Retinal pigment epithelial cell (primary cell): ENCODE data around the gene PNPLA8.
"Not testable (repeated sequence)": the region's sequence is repeated elsewhere in the genome, so short reads cannot be mapped to it uniquely, and the experiment has no call there.

Experiments used
- DNase-seq: peaks from one replicate; pipeline ENCODE4 v3.0.0-alpha.2; 2010; ENCODE audit warnings: low read depth
- H3K4me3 ChIP-seq: 2 replicates; pipeline ENCODE4 v1.5.1; 2011; ENCODE audit warnings: mild to moderate bottlenecking, low read length, control low read depth, moderate library complexity
- CTCF ChIP-seq: conservative IDR thresholded peaks from 2 replicates; pipeline ENCODE4 v1.5.1; 2011; ENCODE audit warnings: low read depth, low read length, control low read depth, inconsistent platforms

The PNPLA8 gene

GRCh38 chr7:108541478-108541877 is 15.5 kb upstream of the PNPLA8 start:
- no peak for TF ChIP-seq CTCF
- H3K4me3 ChIP-seq, result no peak overlapping the region
- DNase-seq, result no peak

GRCh38 chr7:108538685-108539084 is 12.8 kb upstream of the PNPLA8 start:
- not testable (repeated sequence) for H3K4me3 ChIP-seq

GRCh38 chr7:108538236-108538635 is 12.3 kb upstream of the PNPLA8 start:
- not testable (repeated sequence) for H3K4me3 ChIP-seq, DNase-seq

More at GRCh38 chr7:108538685-108539084, 12.8 kb upstream of the PNPLA8 start:
- not testable (repeated sequence) for DNase-seq

GRCh38 chr7:108537229-108537628 is 11.3 kb upstream of the PNPLA8 start:
- DNase-seq, result no peak
- no peak for TF ChIP-seq CTCF
- H3K4me3 ChIP-seq, result no peak overlapping the region

GRCh38 chr7:108535744-108536143 is 9.8 kb upstream of the PNPLA8 start:
- DNase-seq, result no peak
- TF ChIP-seq CTCF, result no peak
- no peak overlapping the region for H3K4me3 ChIP-seq

- TF ChIP-seq CTCF, result no peak
- no peak for DNase-seq
- no peak overlapping the region for H3K4me3 ChIP-seq
Measured at GRCh38 chr7:108535257-108535656, 9.3 kb upstream of the PNPLA8 start.

- DNase-seq, result no peak
- no peak overlapping the region for H3K4me3 ChIP-seq
- no peak for TF ChIP-seq CTCF
Measured at GRCh38 chr7:108533712-108534111, 7.8 kb upstream of the PNPLA8 start.

GRCh38 chr7:108529341-108529740 is 3.4 kb upstream of the PNPLA8 start:
- DNase-seq, result peak; percentile 35
- peak overlapping the region; percentile 16 for H3K4me3 ChIP-seq
- TF ChIP-seq CTCF, result no peak
